Suprapubic skin (tissue), 4 donors: ENCODE measurements around the gene CHD9.

Source experiments
- POLR2A ChIP-seq, 2 donors: fragments of 450-650 bp; IDR thresholded peaks; one replicate each; pipeline ENCODE4 v1.6.1; 2017; ENCODE audit warnings: antibody characterized with exemption in 2 of 2, mild to moderate bottlenecking in 2 of 2, moderate library complexity in 2 of 2
- POLR2AphosphoS5 ChIP-seq, 3 donors: sonication (generic); formaldehyde crosslinking; IDR thresholded peaks; one replicate each; pipeline ENCODE4 v1.6.1; 2017; ENCODE audit warnings: antibody characterized with exemption in 3 of 3
- TF ChIP-seq, protein P1 (sequence below), 2 donors: fragments of 200-600 bp in 1 of 2; fragments of 450-650 bp in 1 of 2; sonication (generic) in 1 of 2; IDR thresholded peaks; one replicate each; pipeline ENCODE4 v1.5.1; 2016 to 2019; ENCODE audit warnings: antibody characterized with exemption in 2 of 2, mild to moderate bottlenecking in 1 of 2, moderate library complexity in 1 of 2

DNA sequence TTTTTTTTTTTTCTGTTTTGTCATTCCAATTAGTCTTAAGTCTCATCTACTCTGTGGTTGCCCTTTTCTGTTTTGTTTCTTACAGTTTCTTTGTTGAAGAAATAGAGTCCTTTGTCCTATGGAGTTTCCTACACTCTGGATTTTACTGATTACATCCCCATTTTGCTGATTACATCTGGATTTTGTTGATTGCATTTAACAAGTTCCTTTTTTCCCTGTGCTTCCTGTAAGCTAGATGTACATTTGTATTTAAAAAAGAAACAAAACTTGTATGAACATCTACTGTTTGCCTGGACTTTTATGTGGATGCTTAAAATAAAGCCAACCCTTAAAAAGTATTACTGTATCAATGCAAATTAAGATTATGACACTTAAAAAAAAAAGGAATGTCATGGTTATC, 147.6 kb downstream of the CHD9 start:
- TF ChIP-seq, protein P1, sequence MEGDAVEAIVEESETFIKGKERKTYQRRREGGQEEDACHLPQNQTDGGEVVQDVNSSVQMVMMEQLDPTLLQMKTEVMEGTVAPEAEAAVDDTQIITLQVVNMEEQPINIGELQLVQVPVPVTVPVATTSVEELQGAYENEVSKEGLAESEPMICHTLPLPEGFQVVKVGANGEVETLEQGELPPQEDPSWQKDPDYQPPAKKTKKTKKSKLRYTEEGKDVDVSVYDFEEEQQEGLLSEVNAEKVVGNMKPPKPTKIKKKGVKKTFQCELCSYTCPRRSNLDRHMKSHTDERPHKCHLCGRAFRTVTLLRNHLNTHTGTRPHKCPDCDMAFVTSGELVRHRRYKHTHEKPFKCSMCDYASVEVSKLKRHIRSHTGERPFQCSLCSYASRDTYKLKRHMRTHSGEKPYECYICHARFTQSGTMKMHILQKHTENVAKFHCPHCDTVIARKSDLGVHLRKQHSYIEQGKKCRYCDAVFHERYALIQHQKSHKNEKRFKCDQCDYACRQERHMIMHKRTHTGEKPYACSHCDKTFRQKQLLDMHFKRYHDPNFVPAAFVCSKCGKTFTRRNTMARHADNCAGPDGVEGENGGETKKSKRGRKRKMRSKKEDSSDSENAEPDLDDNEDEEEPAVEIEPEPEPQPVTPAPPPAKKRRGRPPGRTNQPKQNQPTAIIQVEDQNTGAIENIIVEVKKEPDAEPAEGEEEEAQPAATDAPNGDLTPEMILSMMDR (IDR thresholded peaks at IDR 0.05) = no peak
- no peak for TF ChIP-seq POLR2A (IDR thresholded peaks at IDR 0.05)
- TF ChIP-seq POLR2AphosphoS5 (IDR thresholded peaks at IDR 0.05) = no peak
